Mesenchymal stem cell (in vitro differentiated cells and primary cell): Measurements from ENCODE around the gene TLX2.

Experiments used
- DNase-seq: peaks from one replicate; pipeline ENCODE4 v3.0.0-alpha.2; 2013
- H2AFZ ChIP-seq: one replicate; pipeline ENCODE4 v1.6.1; 2013; ENCODE audit warnings: low read depth, mild to moderate bottlenecking, control low read depth, inconsistent platforms, low read length, moderate library complexity
- H2AK5ac ChIP-seq: 2 replicates; pipeline ENCODE4 v1.6.1; 2013; ENCODE audit warnings: low read length, moderate library complexity, mild to moderate bottlenecking, inconsistent platforms; ENCODE audit not compliant: severe bottlenecking
- H2BK120ac ChIP-seq: one replicate; pipeline ENCODE4 v1.6.1; 2013; ENCODE audit warnings: low read depth, mild to moderate bottlenecking, inconsistent platforms, low read length, moderate library complexity
- H2BK12ac ChIP-seq, 2 experiments: one replicate each; pipeline ENCODE4 v1.6.1; 2013; ENCODE audit warnings: inconsistent platforms in 2 of 2, low read length in 2 of 2, mild to moderate bottlenecking in 2 of 2, moderate library complexity in 2 of 2, control low read depth in 1 of 2
- H2BK15ac ChIP-seq: one replicate; pipeline ENCODE4 v1.6.1; 2013; ENCODE audit warnings: mild to moderate bottlenecking, low read depth, inconsistent platforms; ENCODE audit not compliant: poor library complexity, severe bottlenecking
- H2BK5ac ChIP-seq: 2 replicates; pipeline ENCODE4 v1.6.1; 2013; ENCODE audit warnings: low read depth, mild to moderate bottlenecking, low read length, control low read depth, inconsistent platforms; ENCODE audit not compliant: poor library complexity, severe bottlenecking
- H3K14ac ChIP-seq, 2 experiments: one replicate each; pipeline ENCODE4 v1.6.1; 2013; ENCODE audit warnings: inconsistent platforms in 2 of 2, low read length in 2 of 2, control low read depth in 1 of 2, mild to moderate bottlenecking in 1 of 2, moderate library complexity in 1 of 2
- H3K18ac ChIP-seq, 2 experiments: one replicate each; pipeline ENCODE4 v1.6.1; 2013; ENCODE audit warnings: inconsistent platforms in 2 of 2, low read length in 2 of 2, control low read depth in 1 of 2, low read depth in 1 of 2, mild to moderate bottlenecking in 1 of 2
- H3K23ac ChIP-seq, 2 experiments: one replicate each; pipeline ENCODE4 v1.6.1; 2013; ENCODE audit warnings: inconsistent platforms in 2 of 2, low read length in 2 of 2, mild to moderate bottlenecking in 2 of 2, moderate library complexity in 2 of 2, control low read depth in 1 of 2
- H3K27ac ChIP-seq: 2 replicates; pipeline ENCODE4 v1.5.1; 2013; ENCODE audit warnings: mild to moderate bottlenecking, moderate library complexity, low read length, control low read depth, inconsistent platforms; ENCODE audit not compliant: poor library complexity, severe bottlenecking
- H3K27me3 ChIP-seq, 2 experiments: 2 replicates each; pipeline versions ENCODE4 v1.6.1 to v1.7.0; 2013; ENCODE audit warnings: low read length in 2 of 2, mild to moderate bottlenecking in 2 of 2, moderate library complexity in 2 of 2, control low read depth in 1 of 2, inconsistent platforms in 1 of 2; ENCODE audit not compliant: control insufficient read depth in 1 of 2, insufficient read depth in 1 of 2
- H3K36me3 ChIP-seq, 2 experiments: 2 replicates each; pipeline versions ENCODE4 v1.6.1 to v1.7.0; 2013; ENCODE audit warnings: low read length in 2 of 2, control low read depth in 1 of 2, inconsistent platforms in 1 of 2, low read depth in 1 of 2, mild to moderate bottlenecking in 1 of 2; ENCODE audit not compliant: insufficient read depth in 2 of 2, control insufficient read depth in 1 of 2
- H3K4ac ChIP-seq, 2 experiments: one replicate each; pipeline ENCODE4 v1.6.1; 2013; ENCODE audit warnings: inconsistent platforms in 2 of 2, low read length in 2 of 2, mild to moderate bottlenecking in 2 of 2, moderate library complexity in 2 of 2, control low read depth in 1 of 2, low read depth in 1 of 2
- H3K4me1 ChIP-seq: 2 replicates; pipeline ENCODE4 v1.6.1; 2013; ENCODE audit warnings: low read depth, low read length, control low read depth; ENCODE audit not compliant: control insufficient read depth, insufficient read depth
- H3K4me2 ChIP-seq: 2 replicates; pipeline ENCODE4 v1.6.1; 2013; ENCODE audit warnings: low read length, mild to moderate bottlenecking, inconsistent platforms; ENCODE audit not compliant: poor library complexity, severe bottlenecking
- H3K4me3 ChIP-seq, 2 experiments: 2 replicates each; pipeline versions ENCODE4 v1.5.1 to v1.7.0; 2013; ENCODE audit warnings: low read length in 2 of 2, mild to moderate bottlenecking in 2 of 2, control low read depth in 1 of 2, low read depth in 1 of 2; ENCODE audit not compliant: insufficient read depth in 1 of 2
- H3K79me1 ChIP-seq: replicated peaks from 2 replicates; pipeline ENCODE4 v1.6.1; 2013; ENCODE audit warnings: mild to moderate bottlenecking, control low read depth, low read length, inconsistent platforms; ENCODE audit not compliant: poor library complexity, severe bottlenecking
- H3K9ac ChIP-seq: 2 replicates; pipeline ENCODE4 v1.7.0; 2013; ENCODE audit warnings: mild to moderate bottlenecking, low read length, moderate library complexity
- H3K9me3 ChIP-seq: 2 replicates; pipeline ENCODE4 v1.7.0; 2013; ENCODE audit warnings: mild to moderate bottlenecking, low read length; ENCODE audit not compliant: control insufficient read depth
- H4K8ac ChIP-seq: one replicate; pipeline ENCODE4 v1.6.1; 2013; ENCODE audit warnings: inconsistent platforms, mild to moderate bottlenecking, low read length, moderate library complexity
- H4K91ac ChIP-seq: one replicate; pipeline ENCODE4 v1.6.1; 2013; ENCODE audit warnings: mild to moderate bottlenecking, low read length, inconsistent platforms
- WGBS: methylation state at CpG from one replicate; pipeline ENCODE4 v1.1.7; 2013; ENCODE audit warnings: mixed read lengths; 5-methylcytosine and 5-hydroxymethylcytosine counted together

TLX2 gene

GRCh38 chr2:74532222-74532621 lies 18.0 kb downstream of the TLX2 start:
- Histone ChIP-seq H3K79me1 (peaks cover 21% of the 10 kb centered on the region), H3K36me3 (peaks cover 29 to 45% of the 10 kb centered on the region in 2 experiments), H3K4me1 (peaks cover 17% of the 10 kb centered on the region), H2AFZ (no peak overlapping the region), H3K27me3 (no peaks in the 10 kb centered on the region), H3K14ac (no peak overlapping the region), H2BK5ac (no peak overlapping the region), H3K4me3 (no peak overlapping the region), H2BK120ac (no peak overlapping the region), H3K4me2 (no peak overlapping the region), H3K9me3 (no peaks in the 10 kb centered on the region), H4K8ac (no peak overlapping the region), H2AK5ac (no peak overlapping the region), H2BK12ac (no peak overlapping the region), H2BK15ac (no peak overlapping the region), H3K4ac (no peak overlapping the region), H3K23ac (no peak overlapping the region), H3K27ac (no peak overlapping the region), H3K9ac (peak overlapping the region; percentile 98), H3K18ac (no peak overlapping the region), H4K91ac (no peak overlapping the region)
- DNase-seq: peak; percentile 64

GRCh38 chr2:74533464-74533863 lies 19.2 kb downstream of the TLX2 start:
- H3K4ac ChIP-seq: no peak overlapping the region
- peaks cover 9% of the 10 kb centered on the region for H3K4me1 ChIP-seq
- H3K79me1 ChIP-seq: peaks cover 16% of the 10 kb centered on the region
- peaks cover 0 to 4% of the 10 kb centered on the region in 2 experiments for H3K27me3 ChIP-seq
- peaks cover 19 to 33% of the 10 kb centered on the region in 2 experiments for H3K36me3 ChIP-seq
- no peak overlapping the region for H4K8ac ChIP-seq
- no peak overlapping the region for H3K23ac ChIP-seq
- H3K9ac ChIP-seq: no peak overlapping the region
- H2AFZ ChIP-seq: no peak overlapping the region
- H3K4me3 ChIP-seq: no peak overlapping the region
- no peak overlapping the region for H2BK120ac ChIP-seq
- H2BK15ac ChIP-seq: no peak overlapping the region
- H3K18ac ChIP-seq: no peak overlapping the region
- H3K9me3 ChIP-seq: no peaks in the 10 kb centered on the region
- no peak for DNase-seq
- no peak overlapping the region for H4K91ac ChIP-seq
- H3K27ac ChIP-seq: no peak overlapping the region
- no peak overlapping the region for H3K14ac ChIP-seq
- H2BK5ac ChIP-seq: no peak overlapping the region
- H3K4me2 ChIP-seq: no peak overlapping the region
- no peak overlapping the region for H2AK5ac ChIP-seq
- no peak overlapping the region for H2BK12ac ChIP-seq
- WGBS: 96% methylated on average over 4 of the region's 4 CpGs

- Histone ChIP-seq H3K79me1 (peaks cover 14% of the 10 kb centered on the region), H3K14ac (no peak overlapping the region), H3K27me3 (peaks cover 0 to 5% of the 10 kb centered on the region in 2 experiments), H3K36me3 (peaks cover 19 to 33% of the 10 kb centered on the region in 2 experiments), H2BK5ac (no peak overlapping the region), H2BK12ac (no peak overlapping the region), H3K27ac (no peak overlapping the region), H3K23ac (no peak overlapping the region), H2AK5ac (no peak overlapping the region), H3K9ac (no peak overlapping the region), H3K4me2 (no peak overlapping the region), H3K4me1 (peaks cover 7% of the 10 kb centered on the region), H3K9me3 (no peaks in the 10 kb centered on the region), H3K4ac (no peak overlapping the region), H2BK15ac (no peak overlapping the region), H4K91ac (no peak overlapping the region), H2AFZ (no peak overlapping the region), H3K18ac (no peak overlapping the region), H3K4me3 (no peak overlapping the region), H4K8ac (no peak overlapping the region), H2BK120ac (no peak overlapping the region)
- 91% methylated on average over 12 of the region's 12 CpGs for WGBS
- DNase-seq: no peak
Measured at GRCh38 chr2:74534411-74534810, 20.2 kb downstream of the TLX2 start.

- WGBS: 96% methylated on average over 10 of the region's 10 CpGs
- Histone ChIP-seq H3K27ac (no peak overlapping the region), H3K4ac (no peak overlapping the region), H3K4me3 (no peak overlapping the region), H3K23ac (no peak overlapping the region), H3K14ac (no peak overlapping the region), H3K4me2 (no peak overlapping the region), H3K27me3 (peaks cover 0 to 5% of the 10 kb centered on the region in 2 experiments), H2BK15ac (no peak overlapping the region), H2BK5ac (no peak overlapping the region), H2BK120ac (no peak overlapping the region), H3K18ac (no peak overlapping the region), H2AFZ (no peak overlapping the region), H2BK12ac (no peak overlapping the region), H3K36me3 (peaks cover 19 to 33% of the 10 kb centered on the region in 2 experiments), H3K9me3 (no peaks in the 10 kb centered on the region), H4K8ac (no peak overlapping the region), H4K91ac (no peak overlapping the region), H3K79me1 (peaks cover 10% of the 10 kb centered on the region), H2AK5ac (no peak overlapping the region), H3K9ac (no peak overlapping the region), H3K4me1 (peaks cover 4% of the 10 kb centered on the region)
- DNase-seq: no peak
Measured at GRCh38 chr2:74535440-74535965, 21.3 kb downstream of the TLX2 start.
